HepG2 (cell line): ENCODE results near the gene EIF2B1. TPM values are rescaled to one million over a fixed set of nuclear protein-coding genes. Genes with fewer than 3 reads are reported as not detected.
A peak's percentile ranks its signal among the peaks of the same experiment; 100 is the strongest.

ENCODE experiments used
- ATF7 ChIP-seq, 2 experiments: fragments of 450-650 bp in 1 of 2; sonication (generic) in 1 of 2; formaldehyde crosslinking in 1 of 2; IDR thresholded peaks; 2 replicates each; pipeline versions ENCODE4 v1.4.0 to v1.6.1; 2016 to 2020; ENCODE audit warnings: antibody characterized with exemption in 1 of 2, mild to moderate bottlenecking in 1 of 2, missing genetic modification reagents in 1 of 2
- FOXK1 ChIP-seq: sonication (generic); formaldehyde crosslinking; IDR thresholded peaks from 2 replicates; pipeline ENCODE4 v1.4.0; 2020; ENCODE audit warnings: low read depth, missing genetic modification reagents, borderline replicate concordance
- HNF1B ChIP-seq: sonication (generic); formaldehyde crosslinking; IDR thresholded peaks from 2 replicates; pipeline ENCODE4 v1.5.1; 2020; ENCODE audit warnings: mild to moderate bottlenecking, moderate library complexity, missing genetic modification reagents
- HNF4G ChIP-seq, 2 experiments: sonication (generic) in 1 of 2; formaldehyde crosslinking in 1 of 2; IDR thresholded peaks; 2 replicates each; pipeline versions ENCODE4 v1.4.0 to v1.6.1; 2011 to 2020; ENCODE audit warnings: borderline replicate concordance in 2 of 2, low read depth in 2 of 2, mild to moderate bottlenecking in 2 of 2, low read length in 1 of 2, missing genetic modification reagents in 1 of 2, moderate library complexity in 1 of 2
- MED1 ChIP-seq: sonication (generic); formaldehyde crosslinking; IDR thresholded peaks from 2 replicates; pipeline ENCODE4 v1.4.0; 2020; ENCODE audit warnings: missing genetic modification reagents
- NR2F6 ChIP-seq, 2 experiments: IDR thresholded peaks; 2 replicates each; pipeline ENCODE4 v1.6.1; 2016; ENCODE audit warnings: antibody characterized with exemption in 1 of 2, mild to moderate bottlenecking in 1 of 2
- PHF20 ChIP-seq: sonication (generic); formaldehyde crosslinking; IDR thresholded peaks from 2 replicates; pipeline ENCODE4 v1.5.0; 2020; ENCODE audit warnings: mild to moderate bottlenecking, missing genetic modification reagents
- PHF5A ChIP-seq: IDR thresholded peaks from one replicate; pipeline ENCODE4 v1.6.1; 2018; ENCODE audit warnings: low read depth, missing genetic modification reagents; ENCODE audit not compliant: unreplicated experiment
- RARG ChIP-seq: sonication (generic); formaldehyde crosslinking; IDR thresholded peaks from 2 replicates; pipeline ENCODE4 v1.4.0; 2020; ENCODE audit warnings: low read depth, mild to moderate bottlenecking, missing genetic modification reagents
- RCOR2 ChIP-seq: IDR thresholded peaks from 2 replicates; pipeline ENCODE4 v1.6.1; 2016; ENCODE audit warnings: missing biosample characterization, missing genetic modification reagents
- TBX3 ChIP-seq: fragments of 450-650 bp; IDR thresholded peaks from 2 replicates; pipeline ENCODE4 v1.6.1; 2017; ENCODE audit warnings: antibody characterized with exemption, mild to moderate bottlenecking, inconsistent platforms, borderline replicate concordance
- TCF12 ChIP-seq, 2 experiments: fragments of 450-650 bp in 1 of 2; sonication (generic) in 1 of 2; formaldehyde crosslinking in 1 of 2; IDR thresholded peaks; 2 replicates each; pipeline versions ENCODE4 v1.6.1 to v1.8.0; 2017 to 2022; ENCODE audit warnings: antibody characterized with exemption in 1 of 2, mild to moderate bottlenecking in 1 of 2, missing genetic modification reagents in 1 of 2, moderate library complexity in 1 of 2
- TFAP4 ChIP-seq: sonication (generic); IDR thresholded peaks from 2 replicates; pipeline ENCODE4 v1.6.1; 2016; ENCODE audit warnings: low read depth, borderline replicate concordance
- TIGD3 ChIP-seq: sonication (generic); formaldehyde crosslinking; IDR thresholded peaks from 2 replicates; pipeline ENCODE4 v1.5.1; 2020; ENCODE audit warnings: mild to moderate bottlenecking, missing genetic modification reagents, borderline replicate concordance
- ZBTB14 ChIP-seq: sonication (generic); formaldehyde crosslinking; IDR thresholded peaks from 2 replicates; pipeline ENCODE4 v1.4.0; 2020; ENCODE audit warnings: missing genetic modification reagents
- ZBTB25 ChIP-seq: IDR thresholded peaks from 2 replicates; pipeline ENCODE4 v1.6.1; 2018; ENCODE audit warnings: missing genetic modification reagents
- ZBTB46 ChIP-seq: sonication (generic); formaldehyde crosslinking; IDR thresholded peaks from 2 replicates; pipeline ENCODE4 v1.4.0; 2020; ENCODE audit warnings: mild to moderate bottlenecking, missing genetic modification reagents, borderline replicate concordance
- ZNF33B ChIP-seq: sonication (generic); formaldehyde crosslinking; IDR thresholded peaks from 2 replicates; pipeline ENCODE4 v1.5.1; 2020; ENCODE audit warnings: mild to moderate bottlenecking, missing genetic modification reagents
- polyA plus RNA-seq, 8 experiments: library from polyadenylated mRNA; depleted of rRNA in 3 of 8; stranded (reverse) in 7 of 8; unstranded in 1 of 8; fragments of >200 nt; fragmentation: Illumina TruSeq in 4 of 8; extraction: Trizol in 4 of 8; gene quantifications; 2 replicates each; pipeline versions ENCODE4 v1.2.1 to v1.2.3, GENCODE V29; 2011 to 2016; ENCODE audit warnings: low read depth in 4 of 8, missing spikeins in 1 of 8, mixed read lengths in 1 of 8; ENCODE audit not compliant: insufficient read depth in 1 of 8
- total RNA-seq, 5 experiments: library from RNA; depleted of rRNA; stranded (reverse); fragments of >200 nt; fragmentation: Illumina TruSeq; extraction: Trizol; gene quantifications; 2 replicates each; pipeline ENCODE4 v1.2.3, GENCODE V29; 2016; ENCODE audit warnings: low read depth in 1 of 5

Gene EIF2B1
- total and polyA plus RNA-seq, 2 of the 13 experiments (the other 11 are each of a cell fraction or from before 2014, with no cell fraction given) = 18.7 to 37.4 TPM

- TF ChIP-seq ZBTB14 (no peak), TCF12 (IDR thresholded peaks at IDR 0.05) (no peak), TCF12 (CRISPR knock-in tag; IDR thresholded peaks at IDR 0.05) (no peak), HNF4G (IDR thresholded peaks at IDR 0.05; ENCODE audit: borderline replicate concordance, low read depth, low read length) (peak; percentile 60; the same call in 1 of the 2 replicates), HNF4G (CRISPR knock-in tag; IDR thresholded peaks at IDR 0.05; ENCODE audit: borderline replicate concordance, low read depth) (no peak), HNF1B (CRISPR knock-in tag) (no peak), ZBTB46 (no peak), MED1 (CRISPR knock-in tag) (peak; percentile 64; the same call in 1 of the 2 replicates), TIGD3 (CRISPR knock-in tag) (no peak), TBX3 (peak; percentile 82; the same call in 1 of the 2 replicates), NR2F6 (IDR thresholded peaks at IDR 0.05) (peak; percentile 83), NR2F6 (CRISPR knock-in tag; IDR thresholded peaks at IDR 0.05) (peak; percentile 90), PHF5A (CRISPR knock-in tag) (peak; percentile 36), RARG (CRISPR knock-in tag) (no peak), PHF20 (CRISPR knock-in tag) (no peak), ZBTB25 (CRISPR knock-in tag) (0 out of 2 replicates have a peak, but pooled peaks have one; percentile 27), FOXK1 (CRISPR knock-in tag) (peak; percentile 65; the same call in 1 of the 2 replicates), RCOR2 (peak; percentile 86), ATF7 (IDR thresholded peaks at IDR 0.05) (peak; percentile 80), ATF7 (CRISPR knock-in tag; IDR thresholded peaks at IDR 0.05) (no peak), TFAP4 (no peak; the same call in 1 of the 2 replicates), ZNF33B (CRISPR knock-in tag) (no peak)
These were observed 37.8 kb downstream of the EIF2B1 start (continued) for GRCh38 chr12:123595729-123596128.
